Activated CD8-positive, alpha-beta T cell treated with anti-CD3 and anti-CD28 coated beads for 36 hours (primary cell): ENCODE data around the gene SLC41A3. TPM values are rescaled to one million over a fixed set of nuclear protein-coding genes. Genes with fewer than 3 reads are reported as not detected.
"Not testable (repeated sequence)": the region's sequence is repeated elsewhere in the genome, so short reads cannot be mapped to it uniquely, and the experiment has no call there.

Experiments
- ATAC-seq: fragments of 200-7000 bp; cut with Tn5 transposase; one replicate; pipeline ENCODE4 v1.10.0; 2021; ENCODE audit warnings: mild to moderate bottlenecking, moderate library complexity
- CTCF ChIA-PET: fragments of 350-600 bp; sonication (Branson Sonifier 250); formaldehyde crosslinking; loops from one replicate; lab custom pipeline; 2021; ENCODE audit warnings: antibody characterized with exemption; lab: Charles Lee
- POLR2A ChIA-PET: fragments of 350-600 bp; sonication (Branson Sonifier 250); formaldehyde crosslinking; loops from one replicate; lab custom pipeline; 2021; ENCODE audit warnings: antibody characterized with exemption; lab: Charles Lee
- DNase-seq: peaks from one replicate; pipeline ENCODE4 v3.0.0-alpha.2; 2020
- H3K27ac Mint-ChIP-seq: one replicate; pipeline ENCODE4 v1.8.0; 2021; ENCODE audit warnings: mild to moderate bottlenecking, mixed read lengths
- H3K27me3 Mint-ChIP-seq: one replicate; pipeline ENCODE4 v1.8.0; 2021; ENCODE audit warnings: mixed read lengths
- H3K36me3 Mint-ChIP-seq: one replicate; pipeline ENCODE4 v1.8.0; 2021; ENCODE audit warnings: low read depth, mixed read lengths
- H3K4me1 Mint-ChIP-seq: one replicate; pipeline ENCODE4 v1.8.0; 2021; ENCODE audit warnings: low read depth, mixed read lengths
- H3K4me3 Mint-ChIP-seq: one replicate; pipeline ENCODE4 v1.8.0; 2021; ENCODE audit warnings: mild to moderate bottlenecking, moderate library complexity, mixed read lengths
- H3K9me3 Mint-ChIP-seq: one replicate; pipeline ENCODE4 v1.8.0; 2021; ENCODE audit warnings: mixed read lengths
- intact Hi-C: fragments of 100-400 bp; cut with micrococcal nuclease; formaldehyde crosslinking; loops from one replicate; pipeline ENCODE4 v1.10.0; 2022
- total RNA-seq, 2 experiments: library from RNA; stranded (reverse); gene quantifications; one replicate each; pipeline ENCODE4 v1.2.3, GENCODE V29; 2021
- TF ChIP-seq, protein P1 (sequence below): fragments of 200-600 bp; IDR thresholded peaks from one replicate; pipeline ENCODE4 v1.8.0; 2022; ENCODE audit warnings: antibody characterized with exemption, mild to moderate bottlenecking

Gene SLC41A3
- total RNA-seq, 2 experiments from 2014 or later = 19.1 to 23.4 TPM

DNA sequence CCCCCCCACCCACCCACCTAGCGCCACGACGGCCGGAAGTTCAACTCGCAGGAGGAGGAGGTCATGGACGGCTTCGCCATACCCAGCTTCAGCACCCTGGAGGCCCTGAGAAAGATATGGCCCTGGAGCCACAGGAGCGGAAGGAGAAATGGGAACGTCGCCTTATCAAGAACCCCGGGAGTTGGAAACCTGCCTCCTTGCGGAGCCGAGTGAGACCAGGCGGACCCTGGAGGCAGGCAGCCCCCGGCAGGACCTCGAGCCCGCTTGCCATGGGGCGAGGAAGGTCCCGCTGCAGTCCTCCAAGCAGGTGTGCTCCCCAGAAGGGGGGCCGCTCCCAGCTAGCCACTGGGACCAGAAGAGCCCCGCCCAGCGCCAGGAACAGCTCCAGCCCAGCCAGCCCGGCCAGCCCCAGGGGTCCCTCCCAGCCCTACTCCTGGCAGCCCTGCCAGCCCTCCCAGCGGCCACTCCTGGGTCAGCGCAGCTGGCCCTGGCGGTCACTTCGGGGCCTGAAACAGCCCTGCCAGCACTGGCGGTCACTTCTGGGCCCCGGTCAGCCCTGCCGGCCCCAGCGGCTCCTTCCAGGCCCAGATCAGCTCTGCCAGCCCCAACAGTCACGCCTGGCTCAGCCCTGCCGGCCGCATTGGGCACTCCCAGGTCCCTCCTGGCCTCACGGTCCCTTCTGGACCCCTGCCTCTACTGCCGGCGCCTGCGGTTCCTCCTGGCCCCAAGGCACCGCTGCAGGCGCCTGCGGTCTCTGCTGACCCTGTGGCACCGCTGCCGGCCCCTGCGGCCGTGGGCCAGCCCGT, 125.2 kb downstream of the SLC41A3 start:
- peaks cover 24% of the 10 kb centered on the region for H3K27me3 Mint-ChIP-seq
- TF ChIP-seq, protein P1, sequence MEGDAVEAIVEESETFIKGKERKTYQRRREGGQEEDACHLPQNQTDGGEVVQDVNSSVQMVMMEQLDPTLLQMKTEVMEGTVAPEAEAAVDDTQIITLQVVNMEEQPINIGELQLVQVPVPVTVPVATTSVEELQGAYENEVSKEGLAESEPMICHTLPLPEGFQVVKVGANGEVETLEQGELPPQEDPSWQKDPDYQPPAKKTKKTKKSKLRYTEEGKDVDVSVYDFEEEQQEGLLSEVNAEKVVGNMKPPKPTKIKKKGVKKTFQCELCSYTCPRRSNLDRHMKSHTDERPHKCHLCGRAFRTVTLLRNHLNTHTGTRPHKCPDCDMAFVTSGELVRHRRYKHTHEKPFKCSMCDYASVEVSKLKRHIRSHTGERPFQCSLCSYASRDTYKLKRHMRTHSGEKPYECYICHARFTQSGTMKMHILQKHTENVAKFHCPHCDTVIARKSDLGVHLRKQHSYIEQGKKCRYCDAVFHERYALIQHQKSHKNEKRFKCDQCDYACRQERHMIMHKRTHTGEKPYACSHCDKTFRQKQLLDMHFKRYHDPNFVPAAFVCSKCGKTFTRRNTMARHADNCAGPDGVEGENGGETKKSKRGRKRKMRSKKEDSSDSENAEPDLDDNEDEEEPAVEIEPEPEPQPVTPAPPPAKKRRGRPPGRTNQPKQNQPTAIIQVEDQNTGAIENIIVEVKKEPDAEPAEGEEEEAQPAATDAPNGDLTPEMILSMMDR = no peak
- ChIA-PET CTCF (no interaction called here), POLR2A (no interaction called here)
- H3K27ac Mint-ChIP-seq = no peak overlapping the region
- ATAC-seq (no peak), DNase-seq (no peak)
- H3K36me3 Mint-ChIP-seq = no peaks in the 10 kb centered on the region
- intact Hi-C loops = no loop called here
- H3K4me1 Mint-ChIP-seq = no peaks in the 10 kb centered on the region
- H3K4me3 Mint-ChIP-seq = no peak overlapping the region
- no peaks in the 10 kb centered on the region for H3K9me3 Mint-ChIP-seq

DNA sequence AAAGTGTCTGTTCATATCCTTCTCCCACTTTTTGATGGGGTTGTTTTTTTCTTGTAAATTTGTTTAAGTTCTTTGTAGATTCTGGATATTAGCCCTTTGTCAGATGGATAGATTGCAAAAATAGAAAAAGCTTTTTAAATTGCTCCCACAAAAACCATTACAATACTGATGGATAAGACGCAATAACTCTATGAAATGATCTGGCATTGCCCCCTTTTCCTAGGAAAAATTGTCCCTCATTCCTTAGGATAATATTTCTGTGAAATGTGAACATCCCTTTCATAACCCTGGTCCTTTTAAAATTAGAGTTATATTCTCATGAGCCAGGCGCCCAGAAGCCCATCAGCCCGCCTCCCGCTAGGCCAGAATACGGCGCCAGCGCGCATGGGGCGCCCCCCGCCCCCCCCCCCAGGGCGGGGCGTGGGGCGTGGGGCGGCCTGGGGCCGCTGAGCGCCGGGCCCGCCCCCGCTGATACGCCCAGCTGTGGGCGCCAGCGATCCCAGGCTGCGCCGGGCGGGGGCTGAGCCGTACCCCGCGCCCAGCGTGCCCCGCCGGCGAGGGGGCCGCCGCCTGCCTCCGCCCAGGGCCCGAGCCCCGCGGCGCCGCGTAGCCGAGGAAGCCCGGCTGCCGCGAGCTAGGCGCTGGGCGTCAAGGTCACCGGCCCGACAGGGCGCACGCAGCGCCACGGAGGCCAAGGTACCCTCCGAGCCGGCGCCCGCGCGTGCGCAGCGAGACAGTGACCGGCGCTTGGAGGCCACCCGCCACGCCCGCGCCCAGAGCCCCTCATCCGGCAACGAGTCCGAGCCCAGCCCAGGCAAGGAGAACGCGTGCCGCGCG, 126.0 kb downstream of the SLC41A3 start:
- H3K27me3 Mint-ChIP-seq = peaks cover 26% of the 10 kb centered on the region
- intact Hi-C loops = no loop called here
- no peaks in the 10 kb centered on the region for H3K36me3 Mint-ChIP-seq
- ChIA-PET POLR2A (no interaction called here), CTCF (interaction anchor here (0.5 kb wide), 1 partner anchor 1600 kb away, joined by 3 read pairs; no protein-coding TSS in a partner anchor)
- no peaks in the 10 kb centered on the region for H3K9me3 Mint-ChIP-seq
- H3K4me3 Mint-ChIP-seq = no peak overlapping the region
- ATAC-seq = no peak
- TF ChIP-seq, protein P1 = no peak
- no peak for DNase-seq
- H3K4me1 Mint-ChIP-seq = no peaks in the 10 kb centered on the region
- no peak overlapping the region for H3K27ac Mint-ChIP-seq

DNA sequence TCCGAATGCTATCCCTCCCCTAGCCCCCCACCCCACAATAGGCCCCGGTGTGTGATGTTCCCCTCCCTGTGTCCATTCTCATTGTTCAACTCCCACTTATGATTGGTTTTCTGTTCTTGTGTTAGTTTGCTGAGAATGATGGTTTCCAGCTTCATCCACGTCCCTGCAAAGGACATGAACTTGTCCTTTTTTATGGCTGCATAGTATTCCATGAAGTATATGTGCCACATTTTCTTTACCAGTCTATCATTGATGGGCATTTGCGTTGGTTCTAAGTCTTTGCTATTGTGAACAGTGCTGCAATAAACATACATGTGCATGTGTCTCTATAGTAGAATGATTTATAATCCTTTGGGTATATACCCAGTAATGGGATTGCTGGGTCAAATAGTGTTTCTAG, 126.9 kb downstream of the SLC41A3 start:
- H3K4me3 Mint-ChIP-seq, DNase-seq, H3K9me3 Mint-ChIP-seq, H3K36me3 Mint-ChIP-seq, H3K27ac Mint-ChIP-seq, CTCF ChIA-PET, POLR2A ChIA-PET, intact Hi-C loops, ATAC-seq, H3K4me1 Mint-ChIP-seq: not testable (repeated sequence)
- peaks cover 30% of the 10 kb centered on the region for H3K27me3 Mint-ChIP-seq

Other genes with a start within 250 kb of the SLC41A3 start
- not detected for gene ROPN1B, start 114.9 kb downstream of the SLC41A3 start, total RNA-seq
- not detected for gene ALDH1L1, start 96.5 kb upstream of the SLC41A3 start, total RNA-seq